ENCODE measurements around the gene DCBLD1.

DCBLD1 gene

DNA sequence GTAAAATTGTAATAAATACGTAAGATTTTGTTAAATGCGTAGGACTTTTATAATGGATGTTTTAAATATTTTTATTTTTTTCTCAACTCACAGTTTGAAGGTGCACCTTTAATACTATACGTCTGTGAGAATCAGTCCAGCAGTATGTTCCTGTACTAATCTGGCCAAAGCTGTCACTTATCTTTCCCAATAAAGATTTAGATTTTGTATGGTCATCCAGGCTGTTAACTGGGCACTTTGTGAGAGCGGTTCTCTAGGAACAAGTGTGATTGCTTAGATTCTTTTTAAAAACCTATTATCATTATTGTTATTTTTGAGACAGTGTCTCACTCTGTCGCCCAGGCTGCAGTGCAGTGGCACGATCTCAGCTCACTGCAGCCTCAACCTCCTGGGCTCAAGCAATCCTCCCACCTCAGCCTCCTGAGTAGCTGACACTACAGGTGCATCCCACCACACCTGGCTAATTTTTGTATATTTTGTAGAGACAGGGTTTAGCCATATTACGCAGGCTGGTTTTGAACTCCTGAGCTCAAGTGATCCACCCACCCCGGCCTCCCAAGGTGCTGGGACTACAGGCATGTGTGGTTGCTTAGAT, 1.7 kb downstream of the DCBLD1 start:
- Histone ChIP-seq H3K79me2 (ENCODE audit: insufficient read depth, low read length) (no peaks in the 10 kb centered on the region), H3F3A (ENCODE audit: insufficient read depth, low read length) (no peaks in the 10 kb centered on the region), H3K4me3 (ENCODE audit: low read depth, low read length, poor library complexity, severe bottlenecking) (peak overlapping the region; percentile 80), H3K27me3 (ENCODE audit: insufficient read depth, low read length) (no peaks in the 10 kb centered on the region), H3K9me2 (ENCODE audit: low read depth, low read length) (no peaks in the 10 kb centered on the region), H3K4me2 (ENCODE audit: low read length) (peak overlapping the region; percentile 74), H3K9ac (ENCODE audit: low read length) (peak overlapping the region; percentile 82), H3K36me3 (ENCODE audit: insufficient read depth, low read length) (0 out of 2 replicates have a peak, but pooled peaks cover 6% of the 10 kb centered on the region), H4K20me1 (ENCODE audit: insufficient read depth, low read length) (no peaks in the 10 kb centered on the region), H3K27ac (ENCODE audit: low read depth, low read length, poor library complexity, severe bottlenecking) (no peak overlapping the region), H3K4me1 (ENCODE audit: insufficient read depth, low read length, severe bottlenecking) (peaks cover 27% of the 10 kb centered on the region), H3K9me3 (ENCODE audit: low read length) (no peaks in the 10 kb centered on the region), H2AFZ (ENCODE audit: low read length) (no peak overlapping the region)
- TF ChIP-seq EZH2 (IDR thresholded peaks at IDR 0.05; ENCODE audit: borderline replicate concordance, low read length), result no peak
- TF ChIP-seq, protein P1, sequence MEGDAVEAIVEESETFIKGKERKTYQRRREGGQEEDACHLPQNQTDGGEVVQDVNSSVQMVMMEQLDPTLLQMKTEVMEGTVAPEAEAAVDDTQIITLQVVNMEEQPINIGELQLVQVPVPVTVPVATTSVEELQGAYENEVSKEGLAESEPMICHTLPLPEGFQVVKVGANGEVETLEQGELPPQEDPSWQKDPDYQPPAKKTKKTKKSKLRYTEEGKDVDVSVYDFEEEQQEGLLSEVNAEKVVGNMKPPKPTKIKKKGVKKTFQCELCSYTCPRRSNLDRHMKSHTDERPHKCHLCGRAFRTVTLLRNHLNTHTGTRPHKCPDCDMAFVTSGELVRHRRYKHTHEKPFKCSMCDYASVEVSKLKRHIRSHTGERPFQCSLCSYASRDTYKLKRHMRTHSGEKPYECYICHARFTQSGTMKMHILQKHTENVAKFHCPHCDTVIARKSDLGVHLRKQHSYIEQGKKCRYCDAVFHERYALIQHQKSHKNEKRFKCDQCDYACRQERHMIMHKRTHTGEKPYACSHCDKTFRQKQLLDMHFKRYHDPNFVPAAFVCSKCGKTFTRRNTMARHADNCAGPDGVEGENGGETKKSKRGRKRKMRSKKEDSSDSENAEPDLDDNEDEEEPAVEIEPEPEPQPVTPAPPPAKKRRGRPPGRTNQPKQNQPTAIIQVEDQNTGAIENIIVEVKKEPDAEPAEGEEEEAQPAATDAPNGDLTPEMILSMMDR (IDR thresholded peaks at IDR 0.05; ENCODE audit: low read length), result no peak

DNA sequence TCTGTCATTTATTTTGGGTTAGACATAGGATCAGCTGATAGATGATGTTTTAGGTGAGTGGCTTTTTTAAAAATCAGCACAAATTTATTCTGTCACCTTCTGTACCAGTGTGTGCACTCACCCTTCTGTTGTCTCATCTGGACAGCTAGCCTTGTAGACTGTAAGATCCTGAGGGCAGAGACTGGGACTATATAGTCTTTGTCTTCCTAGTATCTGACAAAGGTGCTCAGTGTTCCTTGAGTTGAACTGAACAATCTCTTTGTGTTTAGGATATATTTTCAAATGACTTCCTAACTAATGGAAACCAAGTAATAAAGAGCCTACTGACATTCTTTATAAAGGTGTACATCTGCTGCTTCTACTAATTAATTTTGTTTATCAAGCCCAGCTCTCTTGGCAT, 3.0 kb downstream of the DCBLD1 start:
- Histone ChIP-seq H3K36me3 (ENCODE audit: insufficient read depth, low read length) (0 out of 2 replicates have a peak, but pooled peaks cover 6% of the 10 kb centered on the region), H3K4me2 (ENCODE audit: low read length) (peak overlapping the region; percentile 22; the same call in 1 of the 2 replicates), H3K79me2 (ENCODE audit: insufficient read depth, low read length) (0 out of 2 replicates have a peak, but pooled peaks cover under 1% of the 10 kb centered on the region), H3K9ac (ENCODE audit: low read length) (no peak overlapping the region; the same call in 1 of the 2 replicates), H4K20me1 (ENCODE audit: insufficient read depth, low read length) (no peaks in the 10 kb centered on the region), H3K9me3 (ENCODE audit: low read length) (no peaks in the 10 kb centered on the region), H3K27ac (ENCODE audit: low read depth, low read length, poor library complexity, severe bottlenecking) (no peak overlapping the region), H3K27me3 (ENCODE audit: insufficient read depth, low read length) (no peaks in the 10 kb centered on the region), H3K4me3 (ENCODE audit: low read depth, low read length, poor library complexity, severe bottlenecking) (no peak overlapping the region), H3K4me1 (ENCODE audit: insufficient read depth, low read length, severe bottlenecking) (peaks cover 27% of the 10 kb centered on the region), H2AFZ (ENCODE audit: low read length) (no peak overlapping the region), H3F3A (ENCODE audit: insufficient read depth, low read length) (no peaks in the 10 kb centered on the region), H3K9me2 (ENCODE audit: low read depth, low read length) (no peaks in the 10 kb centered on the region)
- TF ChIP-seq, protein P1 (IDR thresholded peaks at IDR 0.05; ENCODE audit: low read length), result no peak
- no peak for TF ChIP-seq EZH2 (IDR thresholded peaks at IDR 0.05; ENCODE audit: borderline replicate concordance, low read length)

DNA sequence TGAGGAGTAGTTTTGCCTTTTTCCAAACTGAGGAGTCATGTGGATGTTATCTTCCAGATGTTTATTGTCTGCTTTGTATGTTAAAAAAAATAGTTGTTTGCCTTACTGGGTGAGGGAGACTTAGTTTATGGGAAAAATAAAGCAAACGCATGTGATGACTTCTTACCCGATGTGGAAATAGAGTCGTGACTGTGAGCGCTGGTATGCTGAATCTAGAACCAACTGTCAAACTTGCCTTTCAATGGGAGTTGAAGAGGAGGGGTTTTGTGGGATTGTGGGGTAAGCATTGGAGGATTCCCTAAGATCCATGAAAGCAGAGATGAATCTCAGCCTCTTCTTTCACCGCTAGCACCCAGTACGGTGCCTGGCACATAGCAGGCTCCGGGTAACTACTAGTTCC, 5.3 kb downstream of the DCBLD1 start:
- Histone ChIP-seq H3K4me3 (ENCODE audit: low read depth, low read length, poor library complexity, severe bottlenecking) (no peak overlapping the region), H2AFZ (ENCODE audit: low read length) (no peak overlapping the region), H3K4me1 (ENCODE audit: insufficient read depth, low read length, severe bottlenecking) (peaks cover 24% of the 10 kb centered on the region), H3K9me3 (ENCODE audit: low read length) (no peaks in the 10 kb centered on the region), H3F3A (ENCODE audit: insufficient read depth, low read length) (no peaks in the 10 kb centered on the region), H4K20me1 (ENCODE audit: insufficient read depth, low read length) (no peaks in the 10 kb centered on the region), H3K36me3 (ENCODE audit: insufficient read depth, low read length) (0 out of 2 replicates have a peak, but pooled peaks cover 6% of the 10 kb centered on the region), H3K79me2 (ENCODE audit: insufficient read depth, low read length) (peaks cover 10% of the 10 kb centered on the region; the same call in 1 of the 2 replicates), H3K27ac (ENCODE audit: low read depth, low read length, poor library complexity, severe bottlenecking) (no peak overlapping the region), H3K9me2 (ENCODE audit: low read depth, low read length) (no peaks in the 10 kb centered on the region), H3K27me3 (ENCODE audit: insufficient read depth, low read length) (no peaks in the 10 kb centered on the region), H3K9ac (ENCODE audit: low read length) (no peak overlapping the region), H3K4me2 (ENCODE audit: low read length) (no peak overlapping the region)
- TF ChIP-seq, protein P1 (IDR thresholded peaks at IDR 0.05; ENCODE audit: low read length), result no peak
- no peak for TF ChIP-seq EZH2 (IDR thresholded peaks at IDR 0.05; ENCODE audit: borderline replicate concordance, low read length)

Data from OCI-LY1 (cell line).